Tibial nerve (tissue), 4 donors: ENCODE data around the gene FER.

Experiments used
- EP300 ChIP-seq, 2 donors: sonication (generic); formaldehyde crosslinking; IDR thresholded peaks; one replicate each; pipeline ENCODE4 v1.6.1; 2017; ENCODE audit warnings: antibody characterized with exemption in 2 of 2, mild to moderate bottlenecking in 1 of 2
- POLR2A ChIP-seq, 2 donors: fragments of 450-650 bp; IDR thresholded peaks; one replicate each; pipeline ENCODE4 v1.6.1; 2017; ENCODE audit warnings: antibody characterized with exemption in 2 of 2, mild to moderate bottlenecking in 2 of 2, moderate library complexity in 2 of 2
- TF ChIP-seq, protein P1 (sequence below), 5 experiments: fragments of 200-600 bp in 3 of 5; fragments of 450-650 bp in 2 of 5; sonication (generic) in 3 of 5; IDR thresholded peaks; one replicate each; pipeline ENCODE4 v1.5.1; 2016 to 2019; ENCODE audit warnings: antibody characterized with exemption in 5 of 5, mild to moderate bottlenecking in 3 of 5, moderate library complexity in 2 of 5

DNA sequence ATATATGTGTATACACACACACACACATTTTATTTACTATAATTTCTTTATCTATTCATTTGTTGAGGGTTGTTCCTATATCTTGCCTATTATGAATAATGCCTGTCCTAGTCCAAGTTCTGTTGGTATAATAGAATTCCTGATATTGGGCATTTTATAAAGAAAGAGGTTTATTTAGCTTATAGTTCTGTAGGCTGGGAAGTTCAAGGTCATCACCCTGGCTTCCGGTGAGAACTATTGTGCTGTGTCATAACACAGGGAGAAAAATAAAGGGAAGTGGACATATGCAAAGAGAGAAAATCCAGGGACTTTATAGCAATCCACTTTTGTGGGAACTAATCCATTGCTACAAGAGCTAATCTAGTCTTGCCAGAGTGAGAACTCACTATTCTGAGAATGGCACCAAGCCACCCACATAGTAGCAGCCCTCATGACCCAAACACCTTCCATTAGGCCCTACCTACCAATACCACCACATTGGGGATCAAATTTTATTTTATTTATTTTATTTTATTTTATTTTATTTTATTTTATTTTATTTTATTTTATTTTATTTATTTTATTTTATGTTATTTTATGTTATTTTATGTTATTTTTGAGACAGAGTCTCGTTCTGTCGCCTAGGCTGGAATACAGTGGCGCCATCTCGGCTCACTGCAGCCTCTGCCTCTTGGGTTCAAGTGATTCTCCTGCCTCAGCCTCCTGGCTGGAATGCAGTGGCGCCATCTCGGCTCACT is 74.7 kb downstream of the FER start:
- TF ChIP-seq, protein P1, sequence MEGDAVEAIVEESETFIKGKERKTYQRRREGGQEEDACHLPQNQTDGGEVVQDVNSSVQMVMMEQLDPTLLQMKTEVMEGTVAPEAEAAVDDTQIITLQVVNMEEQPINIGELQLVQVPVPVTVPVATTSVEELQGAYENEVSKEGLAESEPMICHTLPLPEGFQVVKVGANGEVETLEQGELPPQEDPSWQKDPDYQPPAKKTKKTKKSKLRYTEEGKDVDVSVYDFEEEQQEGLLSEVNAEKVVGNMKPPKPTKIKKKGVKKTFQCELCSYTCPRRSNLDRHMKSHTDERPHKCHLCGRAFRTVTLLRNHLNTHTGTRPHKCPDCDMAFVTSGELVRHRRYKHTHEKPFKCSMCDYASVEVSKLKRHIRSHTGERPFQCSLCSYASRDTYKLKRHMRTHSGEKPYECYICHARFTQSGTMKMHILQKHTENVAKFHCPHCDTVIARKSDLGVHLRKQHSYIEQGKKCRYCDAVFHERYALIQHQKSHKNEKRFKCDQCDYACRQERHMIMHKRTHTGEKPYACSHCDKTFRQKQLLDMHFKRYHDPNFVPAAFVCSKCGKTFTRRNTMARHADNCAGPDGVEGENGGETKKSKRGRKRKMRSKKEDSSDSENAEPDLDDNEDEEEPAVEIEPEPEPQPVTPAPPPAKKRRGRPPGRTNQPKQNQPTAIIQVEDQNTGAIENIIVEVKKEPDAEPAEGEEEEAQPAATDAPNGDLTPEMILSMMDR (IDR thresholded peaks at IDR 0.05): no peak
- TF ChIP-seq EP300 (IDR thresholded peaks at IDR 0.05) (no peak), POLR2A (IDR thresholded peaks at IDR 0.05) (no peak)
